Ascending aorta (tissue), 2 donors: ENCODE results near the gene DIPK1A. TPM values are rescaled to one million over a fixed set of nuclear protein-coding genes. Genes with fewer than 3 reads are reported as not detected.

Source experiments
- DNase-seq, 2 donors: peaks; one replicate each; pipeline ENCODE4 v3.0.0-alpha.2; 2019; ENCODE audit warnings: low spot score in 2 of 2
- H3K27ac ChIP-seq, 2 donors: fragments of 200-600 bp; sonication (generic); one replicate each; pipeline ENCODE4 v1.5.1; 2016 to 2017; ENCODE audit warnings: mild to moderate bottlenecking in 1 of 2
- H3K27me3 ChIP-seq: fragments of 200-600 bp; sonication (generic); one replicate; pipeline ENCODE4 v1.5.1; 2017
- H3K36me3 ChIP-seq, 2 donors: fragments of 200-600 bp; sonication (generic); one replicate each; pipeline ENCODE4 v1.5.1; 2016
- H3K4me1 ChIP-seq, 2 donors: fragments of 200-600 bp; sonication (generic); one replicate each; pipeline ENCODE4 v1.5.1; 2016 to 2017; ENCODE audit warnings: mild to moderate bottlenecking in 1 of 2
- H3K4me3 ChIP-seq, 2 donors: fragments of 200-600 bp; sonication (generic); one replicate each; pipeline ENCODE4 v1.5.1; 2016 to 2017; ENCODE audit warnings: mild to moderate bottlenecking in 1 of 2
- H3K9me3 ChIP-seq, 2 donors: fragments of 200-600 bp; sonication (generic); one replicate each; pipeline ENCODE4 v1.5.1; 2016
- intact Hi-C: fragments of 100-400 bp; cut with DNase I; formaldehyde crosslinking; loops from one replicate; pipeline ENCODE4 v1.15.1; 2023
- total RNA-seq: library from RNA; depleted of rRNA; stranded (reverse); fragments of >200 nt; gene quantifications from one replicate; pipeline ENCODE4 v1.1.0, GENCODE V29; 2016
- TF ChIP-seq, protein P1 (sequence below), 3 experiments: fragments of 200-600 bp in 2 of 3; fragments of 450-650 bp in 1 of 3; sonication (generic) in 2 of 3; IDR thresholded peaks; one replicate each; pipeline ENCODE4 v1.5.1; 2016 to 2019; ENCODE audit warnings: antibody characterized with exemption in 3 of 3, mild to moderate bottlenecking in 1 of 3, moderate library complexity in 1 of 3

Gene DIPK1A
- total RNA-seq, 1 donor from 2014 or later: 7.0 TPM

DNA sequence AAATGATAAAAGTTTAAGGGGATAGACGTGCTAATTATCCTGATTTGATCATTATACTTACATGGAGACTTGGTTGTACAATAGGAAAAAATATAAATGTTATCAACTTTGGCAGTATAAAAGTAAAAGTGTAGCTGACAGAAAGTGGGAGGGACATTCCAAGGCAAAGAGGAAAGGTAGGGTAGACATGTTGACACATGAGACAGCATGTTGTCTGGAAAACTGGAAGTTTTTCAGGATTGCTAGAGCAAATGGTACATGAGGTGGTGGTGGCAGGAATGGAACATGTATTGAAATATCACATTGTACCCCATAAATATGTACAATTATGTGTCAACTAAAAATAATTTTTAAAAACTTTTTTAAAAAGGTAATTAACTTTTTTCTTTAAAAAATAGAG lies 13.2 kb downstream of the DIPK1A start:
- Histone ChIP-seq H3K4me3 (no peak overlapping the region), H3K27ac (no peak overlapping the region), H3K36me3 (no peaks in the 10 kb centered on the region), H3K4me1 (peaks cover 0 to 28% of the 10 kb centered on the region in 2 donors), H3K9me3 (no peaks in the 10 kb centered on the region), H3K27me3 (no peaks in the 10 kb centered on the region)
- intact Hi-C loops: no loop called here
- TF ChIP-seq, protein P1, sequence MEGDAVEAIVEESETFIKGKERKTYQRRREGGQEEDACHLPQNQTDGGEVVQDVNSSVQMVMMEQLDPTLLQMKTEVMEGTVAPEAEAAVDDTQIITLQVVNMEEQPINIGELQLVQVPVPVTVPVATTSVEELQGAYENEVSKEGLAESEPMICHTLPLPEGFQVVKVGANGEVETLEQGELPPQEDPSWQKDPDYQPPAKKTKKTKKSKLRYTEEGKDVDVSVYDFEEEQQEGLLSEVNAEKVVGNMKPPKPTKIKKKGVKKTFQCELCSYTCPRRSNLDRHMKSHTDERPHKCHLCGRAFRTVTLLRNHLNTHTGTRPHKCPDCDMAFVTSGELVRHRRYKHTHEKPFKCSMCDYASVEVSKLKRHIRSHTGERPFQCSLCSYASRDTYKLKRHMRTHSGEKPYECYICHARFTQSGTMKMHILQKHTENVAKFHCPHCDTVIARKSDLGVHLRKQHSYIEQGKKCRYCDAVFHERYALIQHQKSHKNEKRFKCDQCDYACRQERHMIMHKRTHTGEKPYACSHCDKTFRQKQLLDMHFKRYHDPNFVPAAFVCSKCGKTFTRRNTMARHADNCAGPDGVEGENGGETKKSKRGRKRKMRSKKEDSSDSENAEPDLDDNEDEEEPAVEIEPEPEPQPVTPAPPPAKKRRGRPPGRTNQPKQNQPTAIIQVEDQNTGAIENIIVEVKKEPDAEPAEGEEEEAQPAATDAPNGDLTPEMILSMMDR (IDR thresholded peaks at IDR 0.05): no peak
- DNase-seq: no peak

DNA sequence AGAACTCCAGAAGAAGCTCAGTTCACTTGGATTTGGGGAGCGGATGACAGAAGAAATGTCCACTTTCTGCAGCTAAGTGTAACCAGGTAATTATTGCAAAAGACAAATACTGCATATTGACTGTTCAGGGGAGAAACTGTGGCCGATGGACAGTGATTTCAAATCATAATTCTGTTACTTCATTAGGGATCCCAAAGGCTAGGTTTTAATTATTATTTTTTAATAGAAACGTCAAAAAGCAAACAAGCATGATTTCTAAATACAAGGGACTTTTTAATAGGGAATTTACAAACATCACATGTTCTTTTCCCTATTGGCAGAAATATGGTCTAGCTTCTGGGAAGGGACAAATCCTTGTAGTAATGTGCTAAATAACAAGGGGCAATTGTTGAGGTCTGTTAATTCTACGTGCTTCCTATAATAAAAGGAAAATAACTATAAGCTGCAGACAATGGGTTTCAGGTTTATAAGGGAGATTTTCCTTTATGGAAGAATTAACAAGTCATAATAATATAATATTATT lies 15.5 kb downstream of the DIPK1A start:
- no peak for DNase-seq
- intact Hi-C loops: no loop called here
- H3K4me1 ChIP-seq: peaks cover 0 to 33% of the 10 kb centered on the region in 2 donors
- no peak overlapping the region for H3K4me3 ChIP-seq
- TF ChIP-seq, protein P1 (IDR thresholded peaks at IDR 0.05): no peak
- H3K27ac ChIP-seq: peak overlapping the region in 1 of 2 donors; percentile 54
- no peaks in the 10 kb centered on the region for H3K9me3 ChIP-seq
- H3K27me3 ChIP-seq: no peaks in the 10 kb centered on the region
- no peaks in the 10 kb centered on the region for H3K36me3 ChIP-seq

DNA sequence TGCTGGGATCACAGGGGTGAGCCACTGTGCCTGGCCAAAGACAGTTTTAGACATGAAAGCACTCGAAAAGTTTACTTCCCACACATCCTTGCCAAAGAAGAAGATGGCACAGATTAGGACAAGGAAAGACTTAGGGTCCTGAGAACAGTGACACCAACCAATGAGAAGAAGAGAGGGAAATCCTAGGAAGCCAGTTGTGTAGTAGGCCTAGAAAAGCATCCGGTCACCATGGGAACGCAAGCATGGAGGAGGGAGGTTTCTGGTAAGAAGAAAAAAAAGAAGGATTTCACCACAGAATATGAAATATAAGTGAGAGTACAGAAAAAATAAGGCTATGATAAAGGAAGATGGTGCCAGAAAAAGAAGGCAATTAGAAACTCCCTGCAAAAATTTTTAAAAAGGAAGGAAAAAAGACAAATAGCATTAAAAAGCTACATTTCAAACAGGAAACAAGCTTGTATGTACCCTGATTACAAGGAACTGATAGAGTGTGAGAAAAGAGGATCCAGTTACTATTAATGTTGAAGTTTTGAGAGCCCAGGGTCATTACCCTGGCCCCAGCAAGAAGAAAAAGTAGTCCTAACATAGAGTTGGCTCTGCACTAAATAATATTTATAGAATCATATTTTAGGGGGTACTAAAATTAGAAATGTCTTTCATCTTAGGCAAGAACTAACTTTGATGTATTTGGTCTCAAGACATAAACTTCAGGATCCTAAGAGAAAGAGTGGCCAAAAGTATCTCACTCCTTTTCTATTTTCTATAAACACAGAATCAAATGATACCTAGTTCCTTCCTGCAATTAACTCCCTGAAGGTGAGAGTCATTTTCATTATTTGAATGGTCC lies 16.1 kb downstream of the DIPK1A start:
- no peaks in the 10 kb centered on the region for H3K27me3 ChIP-seq
- H3K9me3 ChIP-seq: no peaks in the 10 kb centered on the region
- intact Hi-C loops: no loop called here
- TF ChIP-seq, protein P1 (IDR thresholded peaks at IDR 0.05): no peak
- DNase-seq: no peak
- H3K4me3 ChIP-seq: no peak overlapping the region
- H3K36me3 ChIP-seq: no peaks in the 10 kb centered on the region
- peaks cover 0 to 34% of the 10 kb centered on the region in 2 donors for H3K4me1 ChIP-seq
- H3K27ac ChIP-seq: peak overlapping the region; percentile 54 to 79

DNA sequence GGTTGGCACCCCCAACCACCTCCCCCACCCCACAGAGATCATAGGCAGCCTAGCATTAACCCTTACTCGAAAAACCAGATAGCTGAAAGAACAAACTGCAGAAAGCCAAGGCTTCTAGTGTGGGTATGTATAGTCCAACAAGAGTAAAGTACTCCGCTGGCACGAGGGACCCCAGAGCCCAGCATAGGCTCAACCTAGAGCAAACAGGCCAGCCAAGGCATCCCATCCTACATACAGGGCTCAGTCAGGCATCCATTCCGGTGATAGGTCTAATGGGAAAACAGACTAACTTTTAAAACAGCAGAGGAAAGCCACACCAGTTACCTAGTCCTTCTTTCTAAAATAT lies 17.8 kb downstream of the DIPK1A start:
- TF ChIP-seq, protein P1 (IDR thresholded peaks at IDR 0.05): no peak
- Histone ChIP-seq H3K27ac (peak overlapping the region; percentile 54 to 58), H3K4me1 (peaks cover 0 to 45% of the 10 kb centered on the region in 2 donors), H3K4me3 (no peak overlapping the region), H3K9me3 (no peaks in the 10 kb centered on the region), H3K27me3 (no peaks in the 10 kb centered on the region), H3K36me3 (no peaks in the 10 kb centered on the region)
- no peak for DNase-seq
- intact Hi-C loops: no loop called here

DNA sequence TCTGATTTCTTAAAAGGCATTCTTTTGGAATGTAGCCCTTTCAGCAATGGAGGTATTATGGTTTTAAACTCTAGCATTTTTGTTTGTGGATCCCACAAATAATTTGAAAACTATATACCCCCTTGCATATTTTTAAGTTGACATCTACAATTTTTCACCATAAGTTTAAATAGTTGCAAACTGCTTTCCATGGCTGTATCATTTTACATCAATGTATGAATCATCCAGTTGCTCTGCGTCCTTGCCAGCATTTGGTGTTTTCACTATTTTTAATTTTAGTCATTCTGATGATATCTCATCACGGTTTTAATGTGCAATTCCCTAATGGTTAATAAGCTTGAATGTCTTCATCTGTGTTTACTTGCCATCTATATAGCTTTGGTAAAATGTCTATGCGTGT lies 20.7 kb downstream of the DIPK1A start:
- peaks cover 3 to 54% of the 10 kb centered on the region in 2 donors for H3K4me1 ChIP-seq
- no peak for DNase-seq
- intact Hi-C loops: no loop called here
- TF ChIP-seq, protein P1 (IDR thresholded peaks at IDR 0.05): no peak
- no peaks in the 10 kb centered on the region for H3K36me3 ChIP-seq
- no peak overlapping the region for H3K27ac ChIP-seq
- H3K9me3 ChIP-seq: no peaks in the 10 kb centered on the region
- no peaks in the 10 kb centered on the region for H3K27me3 ChIP-seq
- H3K4me3 ChIP-seq: no peak overlapping the region
